ENCODE results near the gene EXOC7. TPM values are rescaled to one million over a fixed set of nuclear protein-coding genes. Genes with fewer than 3 reads are reported as not detected.

The EXOC7 gene
- total RNA-seq, 4 donors from 2014 or later: 57.7 to 79.1 (median 71.4) TPM

Small RNA genes lying within 50 kb of the gene (small RNA-seq; reads per million reads assigned to genes)
- not detected for gene MIR6868

Other genes with a start within 250 kb of the EXOC7 start
- 10 to 100 TPM; 55.3 to 91.7 (median 65.6) TPM for gene WBP2, start 248.5 kb downstream of the EXOC7 start, total RNA-seq
- 10 to 100 TPM; 10.3 to 23.0 (median 20.8) TPM for gene TRIM47, start 225.2 kb downstream of the EXOC7 start, total RNA-seq
- gene TRIM65, start 206.8 kb downstream of the EXOC7 start, total RNA-seq: 10 to 100 TPM; 14.3 to 33.9 (median 24.7) TPM
- gene MRPL38, start 198.9 kb downstream of the EXOC7 start, total RNA-seq: 10 to 100 TPM; 28.4 to 57.9 (median 46.0) TPM
- 1 to 10 TPM; 3.1 to 8.8 (median 6.7) TPM for gene FBF1, start 162.7 kb downstream of the EXOC7 start, total RNA-seq
- gene ACOX1, start 124.6 kb downstream of the EXOC7 start, total RNA-seq: 100 to 1,000 TPM in 3 of 4 donors, 10 to 100 TPM in 1; 97.3 to 165 (median 103) TPM
- 10 to 100 TPM in 3 of 4 donors, 1 to 10 TPM in 1; 4.7 to 29.0 (median 20.8) TPM for gene TEN1, start 124.5 kb downstream of the EXOC7 start, total RNA-seq
- 10 to 100 TPM in 1 of 4 donors, 1 to 10 TPM in 3; 4.9 to 10.2 (median 5.7) TPM for gene CDK3, start 102.9 kb downstream of the EXOC7 start, total RNA-seq
- 1 to 10 TPM in 1 of 4 donors, under 1 TPM in 3; 0.19 to 1.3 (median 0.87) TPM for gene EVPL, start 76.5 kb downstream of the EXOC7 start, total RNA-seq
- 10 to 100 TPM; 39.8 to 74.2 (median 48.4) TPM for gene SRP68, start 31.3 kb downstream of the EXOC7 start, total RNA-seq
- not detected for gene GALR2, start 29.0 kb downstream of the EXOC7 start, total RNA-seq
- gene ZACN, start 24.6 kb downstream of the EXOC7 start, total RNA-seq: not detected
- not detected for gene FOXJ1, start 37.5 kb upstream of the EXOC7 start, total RNA-seq
- gene RNF157, start 136.7 kb upstream of the EXOC7 start, total RNA-seq: 10 to 100 TPM in 3 of 4 donors, 1 to 10 TPM in 1; 8.1 to 67.1 (median 23.9) TPM
- 10 to 100 TPM; 12.6 to 21.9 (median 15.0) TPM for gene UBALD2, start 161.6 kb upstream of the EXOC7 start, total RNA-seq
- gene QRICH2, start 204.5 kb upstream of the EXOC7 start, total RNA-seq: 1 to 10 TPM in 3 of 4 donors, under 1 TPM in 1; 0.33 to 2.2 (median 1.4) TPM